ENCODE data around the gene EEA1.

- TF ChIP-seq, protein P1, sequence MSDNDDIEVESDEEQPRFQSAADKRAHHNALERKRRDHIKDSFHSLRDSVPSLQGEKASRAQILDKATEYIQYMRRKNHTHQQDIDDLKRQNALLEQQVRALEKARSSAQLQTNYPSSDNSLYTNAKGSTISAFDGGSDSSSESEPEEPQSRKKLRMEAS (IDR thresholded peaks at IDR 0.05): no peak
- TF ChIP-seq CTCF (IDR thresholded peaks at IDR 0.05; ENCODE audit: control extremely low read depth in 1 of 3, insufficient read depth in 1 of 3, low read depth in 1 of 3, low read length in 3 of 3): no peak
- TF ChIP-seq RNF2 (IDR thresholded peaks at IDR 0.05; ENCODE audit: borderline replicate concordance, low read depth, low read length, missing control alignments, poor library complexity, severe bottlenecking): no peak
- no peak for TF ChIP-seq EZH2 (IDR thresholded peaks at IDR 0.05; ENCODE audit: low read depth, low read length, severe bottlenecking)
- TF ChIP-seq POLR2A (IDR thresholded peaks at IDR 0.05; ENCODE audit: control extremely low read depth in 1 of 2, low read depth in 2 of 2, low read length in 2 of 2): no peak
- TF ChIP-seq TCF12 (IDR thresholded peaks at IDR 0.05; ENCODE audit: low read depth, low read length): no peak
- TF ChIP-seq SP4 (IDR thresholded peaks at IDR 0.05; ENCODE audit: low read length): no peak
- no peak for TF ChIP-seq SRF (IDR thresholded peaks at IDR 0.05; ENCODE audit: low read depth, low read length)
- no peak for TF ChIP-seq EGR1 (IDR thresholded peaks at IDR 0.05; ENCODE audit: borderline replicate concordance, low read depth, low read length)
Observed at GRCh38 chr12:92859650-92860386, 69.3 kb downstream of the EEA1 start.

Data from H1 (cell line).